GM12872 (cell line): ENCODE data around the gene SPATS1.

Source experiments
- TF ChIP-seq, protein P1 (sequence below): IDR thresholded peaks from 3 replicates; pipeline ENCODE4 v1.5.1; 2011; ENCODE audit warnings: low read depth, mild to moderate bottlenecking, low read length, moderate library complexity; ENCODE audit not compliant: insufficient read depth

SPATS1 gene

GRCh38 chr6:44306710-44307109 lies 35.7 kb upstream of the SPATS1 start:
- TF ChIP-seq, protein P1, sequence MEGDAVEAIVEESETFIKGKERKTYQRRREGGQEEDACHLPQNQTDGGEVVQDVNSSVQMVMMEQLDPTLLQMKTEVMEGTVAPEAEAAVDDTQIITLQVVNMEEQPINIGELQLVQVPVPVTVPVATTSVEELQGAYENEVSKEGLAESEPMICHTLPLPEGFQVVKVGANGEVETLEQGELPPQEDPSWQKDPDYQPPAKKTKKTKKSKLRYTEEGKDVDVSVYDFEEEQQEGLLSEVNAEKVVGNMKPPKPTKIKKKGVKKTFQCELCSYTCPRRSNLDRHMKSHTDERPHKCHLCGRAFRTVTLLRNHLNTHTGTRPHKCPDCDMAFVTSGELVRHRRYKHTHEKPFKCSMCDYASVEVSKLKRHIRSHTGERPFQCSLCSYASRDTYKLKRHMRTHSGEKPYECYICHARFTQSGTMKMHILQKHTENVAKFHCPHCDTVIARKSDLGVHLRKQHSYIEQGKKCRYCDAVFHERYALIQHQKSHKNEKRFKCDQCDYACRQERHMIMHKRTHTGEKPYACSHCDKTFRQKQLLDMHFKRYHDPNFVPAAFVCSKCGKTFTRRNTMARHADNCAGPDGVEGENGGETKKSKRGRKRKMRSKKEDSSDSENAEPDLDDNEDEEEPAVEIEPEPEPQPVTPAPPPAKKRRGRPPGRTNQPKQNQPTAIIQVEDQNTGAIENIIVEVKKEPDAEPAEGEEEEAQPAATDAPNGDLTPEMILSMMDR: no peak

- TF ChIP-seq, protein P1: no peak
These were observed 35.2 kb upstream of the SPATS1 start for GRCh38 chr6:44307217-44307616.

DNA sequence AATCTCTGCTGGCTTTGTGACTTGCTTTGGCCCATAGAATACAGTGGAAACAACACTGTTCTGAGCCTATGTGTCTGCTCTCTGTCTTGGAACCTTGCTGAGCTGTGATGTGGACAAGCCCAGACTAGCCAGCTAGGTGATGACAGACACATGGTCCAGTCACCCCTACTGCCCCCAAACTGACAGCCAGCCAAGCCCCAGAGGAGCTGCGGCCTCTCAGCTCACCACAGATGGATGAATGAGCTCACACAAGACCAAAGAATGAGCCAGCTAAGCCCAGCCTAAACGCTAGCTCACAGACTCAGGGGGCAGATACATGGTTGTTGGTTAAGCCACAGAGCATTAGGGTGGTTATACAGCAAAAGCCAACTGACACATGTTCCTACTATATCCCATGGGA lies 33.4 kb upstream of the SPATS1 start:
- TF ChIP-seq, protein P1: no peak

DNA sequence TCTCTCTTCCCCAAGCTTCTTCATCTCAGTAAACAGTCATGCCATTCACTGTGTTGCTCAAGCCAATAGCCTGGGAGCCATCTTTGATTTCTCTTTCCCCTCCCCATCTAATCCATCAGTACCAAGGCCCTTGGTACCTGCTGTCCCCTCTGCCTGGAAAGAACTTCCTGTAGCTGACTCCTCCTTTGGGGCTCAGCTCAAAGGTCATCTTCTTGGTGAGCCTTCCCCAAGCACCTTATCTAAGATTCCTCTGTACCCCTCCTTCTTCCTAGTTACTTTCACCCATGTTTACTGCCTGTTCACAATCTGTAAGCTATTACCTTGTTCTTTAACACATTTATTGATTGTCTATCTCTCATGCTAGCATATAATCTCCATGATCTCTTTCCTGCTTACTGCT lies 32.8 kb upstream of the SPATS1 start:
- TF ChIP-seq, protein P1: no peak

- TF ChIP-seq, protein P1: no peak
These were observed 32.2 kb upstream of the SPATS1 start for GRCh38 chr6:44310241-44310640.

- TF ChIP-seq, protein P1: no peak
These were observed 31.1 kb upstream of the SPATS1 start for GRCh38 chr6:44311304-44311703.

DNA sequence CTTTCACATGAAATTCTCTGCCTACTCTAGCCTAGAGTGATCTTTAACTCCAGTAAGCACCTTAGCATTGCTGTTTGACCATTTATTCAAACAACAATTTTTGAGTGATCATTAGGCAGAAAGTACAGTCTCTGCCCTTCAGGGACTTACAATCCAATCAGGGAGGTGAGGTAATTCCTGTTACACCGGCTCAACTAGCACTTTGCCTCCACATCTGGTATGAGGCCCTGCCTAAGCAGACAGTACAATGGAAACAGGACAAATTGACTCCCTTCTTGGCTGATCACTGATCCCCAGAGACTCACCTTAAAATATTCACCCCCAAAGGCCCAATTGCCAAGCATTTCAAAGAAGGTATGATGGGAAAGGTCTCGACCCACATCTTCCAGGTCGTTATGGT lies 30.7 kb upstream of the SPATS1 start:
- TF ChIP-seq, protein P1: no peak
